Subcutaneous abdominal adipose tissue (tissue), 5 donors: ENCODE measurements around the gene FBXO24.

Source experiments
- H3K27ac ChIP-seq: one replicate; pipeline ENCODE4 v1.7.0; 2013; ENCODE audit warnings: low read depth, mild to moderate bottlenecking, inconsistent platforms, low read length, moderate library complexity
- H3K27me3 ChIP-seq, 5 donors: one replicate each; pipeline ENCODE4 v1.7.0; 2013; ENCODE audit warnings: low read length in 5 of 5, inconsistent platforms in 1 of 5; ENCODE audit not compliant: control insufficient read depth in 5 of 5, insufficient read depth in 4 of 5
- H3K36me3 ChIP-seq, 5 donors: one replicate each; pipeline ENCODE4 v1.7.0; 2013; ENCODE audit warnings: low read length in 5 of 5; ENCODE audit not compliant: control insufficient read depth in 5 of 5, insufficient read depth in 5 of 5
- H3K4me1 ChIP-seq, 5 donors: one replicate each; pipeline ENCODE4 v1.7.0; 2013; ENCODE audit warnings: low read length in 5 of 5, mild to moderate bottlenecking in 3 of 5, moderate library complexity in 1 of 5; ENCODE audit not compliant: control insufficient read depth in 5 of 5, insufficient read depth in 5 of 5
- H3K4me3 ChIP-seq, 5 donors: one replicate each; pipeline ENCODE4 v1.7.0; 2013; ENCODE audit warnings: low read length in 5 of 5, low read depth in 1 of 5
- H3K9ac ChIP-seq, 5 donors: one replicate each; pipeline ENCODE4 v1.7.0; 2013; ENCODE audit warnings: low read length in 5 of 5, mild to moderate bottlenecking in 4 of 5, moderate library complexity in 3 of 5
- H3K9me3 ChIP-seq, 5 donors: one replicate each; pipeline ENCODE4 v1.7.0; 2013; ENCODE audit warnings: low read length in 5 of 5; ENCODE audit not compliant: control insufficient read depth in 5 of 5
- donor health status: healthy.
- donor health status: healthy.
- donor health status: healthy.
- donor health status: healthy.
- donor health status: healthy.

Gene FBXO24

GRCh38 chr7:100589341-100589947, 3.3 kb downstream of the FBXO24 start:
- Histone ChIP-seq H3K9ac (peak overlapping the region in 1 of 5 donors; percentile 43), H3K27ac (no peak overlapping the region), H3K36me3 (no peaks in the 10 kb centered on the region), H3K27me3 (peaks cover 0 to 20% (median 5%) of the 10 kb centered on the region in 5 donors), H3K4me1 (peaks cover 8 to 35% (median 22%) of the 10 kb centered on the region in 5 donors), H3K4me3 (peak overlapping the region in 1 of 5 donors; percentile 16), H3K9me3 (no peaks in the 10 kb centered on the region)

DNA sequence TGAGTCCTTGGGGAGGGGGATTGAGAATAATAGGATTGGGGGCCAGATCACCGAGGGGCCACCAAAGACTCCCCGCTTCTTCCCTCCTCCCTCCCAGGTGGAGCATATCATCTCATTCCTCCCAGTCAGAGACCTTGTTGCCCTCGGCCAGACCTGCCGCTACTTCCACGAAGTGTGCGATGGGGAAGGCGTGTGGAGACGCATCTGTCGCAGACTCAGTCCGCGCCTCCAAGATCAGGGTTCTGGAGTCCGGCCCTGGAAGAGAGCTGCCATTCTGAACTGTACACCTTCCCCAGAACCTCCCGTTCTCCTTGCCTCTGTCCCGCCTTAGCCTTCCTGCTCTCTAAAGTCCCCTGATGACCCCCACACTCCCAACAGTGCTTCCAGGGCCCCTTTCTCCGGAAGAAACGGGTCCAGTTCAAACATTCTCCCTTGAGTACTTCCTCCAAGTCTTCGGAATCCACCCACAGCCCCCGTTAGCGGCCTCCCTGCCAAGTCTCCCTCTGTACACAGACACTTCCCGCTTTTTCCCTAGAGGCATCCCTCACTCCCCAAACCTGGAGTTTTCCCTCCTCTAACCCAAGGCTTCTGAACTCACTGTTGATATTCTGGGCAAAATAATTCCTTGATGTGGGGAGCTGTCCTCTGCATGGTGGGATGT, 4.1 kb downstream of the FBXO24 start:
- H3K27ac ChIP-seq: no peak overlapping the region
- H3K9me3 ChIP-seq: no peaks in the 10 kb centered on the region
- peaks cover 4 to 27% (median 14%) of the 10 kb centered on the region in 5 donors for H3K4me1 ChIP-seq
- peak overlapping the region in 4 of 5 donors; percentile 3 to 16 (median 8) for H3K4me3 ChIP-seq
- peaks cover 0 to 20% (median 5%) of the 10 kb centered on the region in 5 donors for H3K27me3 ChIP-seq
- peak overlapping the region in 2 of 5 donors; percentile 14 to 25 for H3K9ac ChIP-seq
- H3K36me3 ChIP-seq: no peaks in the 10 kb centered on the region

- peaks cover 4 to 21% (median 9%) of the 10 kb centered on the region in 5 donors for H3K4me1 ChIP-seq
- no peaks in the 10 kb centered on the region for H3K9me3 ChIP-seq
- H3K4me3 ChIP-seq: no peak overlapping the region
- no peak overlapping the region for H3K27ac ChIP-seq
- H3K9ac ChIP-seq: no peak overlapping the region
- H3K36me3 ChIP-seq: no peaks in the 10 kb centered on the region
- H3K27me3 ChIP-seq: peaks cover 0 to 20% (median 5%) of the 10 kb centered on the region in 5 donors
Measured at GRCh38 chr7:100591596-100591995, 5.5 kb downstream of the FBXO24 start.

GRCh38 chr7:100595188-100595587, 9.1 kb downstream of the FBXO24 start:
- Histone ChIP-seq H3K27ac (no peak overlapping the region), H3K36me3 (no peaks in the 10 kb centered on the region), H3K4me1 (peaks cover 0 to 10% (median 3%) of the 10 kb centered on the region in 5 donors), H3K9ac (no peak overlapping the region), H3K4me3 (no peak overlapping the region), H3K9me3 (no peaks in the 10 kb centered on the region), H3K27me3 (peaks cover 0 to 14% (median 3%) of the 10 kb centered on the region in 5 donors)

DNA sequence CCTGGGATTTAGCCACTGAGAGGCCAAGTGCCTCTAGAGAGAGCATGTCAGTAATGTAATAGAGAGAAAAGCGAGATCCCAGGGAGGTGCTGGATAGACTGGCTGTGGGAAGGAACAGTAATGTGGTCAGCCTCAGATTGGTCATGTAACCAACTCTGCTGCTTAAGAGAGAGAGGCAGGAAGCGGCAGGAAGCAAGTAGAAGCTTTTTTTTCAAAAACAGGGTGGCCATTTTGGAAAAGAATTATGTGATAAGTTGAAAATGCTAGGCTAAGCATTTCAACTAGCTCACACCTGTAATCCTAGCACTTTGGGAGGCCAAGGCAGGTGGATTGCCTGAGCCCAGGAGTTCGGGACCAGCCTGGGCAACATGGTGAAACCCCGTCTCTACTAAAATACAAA, 12.3 kb downstream of the FBXO24 start:
- Histone ChIP-seq H3K27ac (no peak overlapping the region), H3K27me3 (peaks cover 0 to 8% (median 0%) of the 10 kb centered on the region in 5 donors), H3K4me1 (peaks cover 0 to 21% (median 18%) of the 10 kb centered on the region in 5 donors), H3K9ac (no peak overlapping the region), H3K4me3 (no peak overlapping the region), H3K36me3 (no peaks in the 10 kb centered on the region), H3K9me3 (no peaks in the 10 kb centered on the region)

- H3K4me1 ChIP-seq: peaks cover 0 to 36% (median 32%) of the 10 kb centered on the region in 5 donors
Measured at GRCh38 chr7:100599911-100600729, 14.0 kb downstream of the FBXO24 start.

DNA sequence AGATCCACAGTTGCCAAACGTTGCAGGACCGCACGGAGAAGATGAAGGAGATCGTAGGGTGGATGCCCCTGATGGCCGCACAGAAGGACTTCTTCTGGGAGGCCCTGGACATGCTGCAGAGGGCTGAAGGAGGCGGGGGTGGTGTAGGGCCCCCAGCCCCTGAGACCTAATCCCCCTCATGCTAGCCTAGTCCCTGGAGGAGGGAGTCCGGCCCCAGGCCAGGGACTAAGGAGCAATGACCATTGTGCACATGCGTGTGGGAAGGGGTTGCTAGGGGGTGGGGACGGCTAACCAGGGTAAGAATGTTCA, 14.6 kb downstream of the FBXO24 start:
- Histone ChIP-seq H3K36me3 (no peaks in the 10 kb centered on the region), H3K4me1 (peaks cover 0 to 41% (median 35%) of the 10 kb centered on the region in 5 donors), H3K9ac (no peak overlapping the region), H3K9me3 (no peaks in the 10 kb centered on the region), H3K27ac (no peak overlapping the region), H3K27me3 (peaks cover 0 to 5% (median 0%) of the 10 kb centered on the region in 5 donors), H3K4me3 (no peak overlapping the region)

More at GRCh38 chr7:100599911-100600729, 14.0 kb downstream of the FBXO24 start:
- H3K9ac ChIP-seq: no peak overlapping the region
- H3K4me3 ChIP-seq: peak overlapping the region in 1 of 5 donors; percentile 13
- H3K27me3 ChIP-seq: peaks cover 0 to 5% (median 0%) of the 10 kb centered on the region in 5 donors
- no peaks in the 10 kb centered on the region for H3K9me3 ChIP-seq
- H3K27ac ChIP-seq: no peak overlapping the region
- no peaks in the 10 kb centered on the region for H3K36me3 ChIP-seq

- H3K27ac ChIP-seq: peak overlapping the region; percentile 54
- peak overlapping the region in 1 of 5 donors; percentile 47 for H3K9ac ChIP-seq
- peak overlapping the region; percentile 45 to 67 (median 63) for H3K4me3 ChIP-seq
Measured at GRCh38 chr7:100602889-100603725, 17.0 kb downstream of the FBXO24 start.

GRCh38 chr7:100603726-100604027, 17.5 kb downstream of the FBXO24 start:
- H3K27ac ChIP-seq: peak overlapping the region; percentile 54
- H3K4me1 ChIP-seq: peaks cover 0 to 42% (median 36%) of the 10 kb centered on the region in 5 donors
- H3K9me3 ChIP-seq: no peaks in the 10 kb centered on the region
- H3K9ac ChIP-seq: peak overlapping the region in 1 of 5 donors; percentile 37
- H3K4me3 ChIP-seq: peak overlapping the region; percentile 45 to 67 (median 63)
- peaks cover 0 to 8% (median 0%) of the 10 kb centered on the region in 5 donors for H3K36me3 ChIP-seq
- peaks cover 0 to 5% (median 0%) of the 10 kb centered on the region in 5 donors for H3K27me3 ChIP-seq

More at GRCh38 chr7:100602889-100603725, 17.0 kb downstream of the FBXO24 start:
- peaks cover 0 to 5% (median 0%) of the 10 kb centered on the region in 5 donors for H3K27me3 ChIP-seq
- peaks cover 0 to 42% (median 36%) of the 10 kb centered on the region in 5 donors for H3K4me1 ChIP-seq
- H3K9me3 ChIP-seq: no peaks in the 10 kb centered on the region
- peaks cover 0 to 8% (median 0%) of the 10 kb centered on the region in 5 donors for H3K36me3 ChIP-seq
